GM21390 (cell line): ENCODE results near the gene PXT1.

ENCODE experiments used
- ATAC-seq: cut with Tn5 transposase; IDR thresholded peaks from one replicate; pipeline ENCODE4 v1.9.1; 2021; ENCODE audit not compliant: unreplicated experiment

Gene PXT1

GRCh38 chr6:36392621-36393020, 50.0 kb downstream of the PXT1 start:
- no peak for ATAC-seq

DNA sequence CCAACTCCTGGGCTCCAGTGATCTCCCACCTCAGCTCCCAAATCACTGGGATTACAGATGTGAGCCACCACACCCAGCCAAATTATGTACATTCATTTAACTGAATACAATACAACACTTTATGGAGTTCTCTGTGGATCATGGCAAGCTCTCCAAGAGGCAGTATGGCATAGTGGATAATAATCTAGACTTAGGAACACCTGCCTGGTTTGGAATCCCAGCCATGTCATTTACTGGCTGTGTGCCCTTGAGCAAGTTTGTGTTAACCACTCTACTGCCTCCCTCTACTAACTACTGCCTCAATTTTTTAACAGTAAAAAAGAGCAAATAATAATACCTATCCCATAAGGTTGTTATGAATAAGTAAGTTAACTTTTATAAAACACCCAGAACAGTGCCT, 53.3 kb downstream of the PXT1 start:
- no peak for ATAC-seq

DNA sequence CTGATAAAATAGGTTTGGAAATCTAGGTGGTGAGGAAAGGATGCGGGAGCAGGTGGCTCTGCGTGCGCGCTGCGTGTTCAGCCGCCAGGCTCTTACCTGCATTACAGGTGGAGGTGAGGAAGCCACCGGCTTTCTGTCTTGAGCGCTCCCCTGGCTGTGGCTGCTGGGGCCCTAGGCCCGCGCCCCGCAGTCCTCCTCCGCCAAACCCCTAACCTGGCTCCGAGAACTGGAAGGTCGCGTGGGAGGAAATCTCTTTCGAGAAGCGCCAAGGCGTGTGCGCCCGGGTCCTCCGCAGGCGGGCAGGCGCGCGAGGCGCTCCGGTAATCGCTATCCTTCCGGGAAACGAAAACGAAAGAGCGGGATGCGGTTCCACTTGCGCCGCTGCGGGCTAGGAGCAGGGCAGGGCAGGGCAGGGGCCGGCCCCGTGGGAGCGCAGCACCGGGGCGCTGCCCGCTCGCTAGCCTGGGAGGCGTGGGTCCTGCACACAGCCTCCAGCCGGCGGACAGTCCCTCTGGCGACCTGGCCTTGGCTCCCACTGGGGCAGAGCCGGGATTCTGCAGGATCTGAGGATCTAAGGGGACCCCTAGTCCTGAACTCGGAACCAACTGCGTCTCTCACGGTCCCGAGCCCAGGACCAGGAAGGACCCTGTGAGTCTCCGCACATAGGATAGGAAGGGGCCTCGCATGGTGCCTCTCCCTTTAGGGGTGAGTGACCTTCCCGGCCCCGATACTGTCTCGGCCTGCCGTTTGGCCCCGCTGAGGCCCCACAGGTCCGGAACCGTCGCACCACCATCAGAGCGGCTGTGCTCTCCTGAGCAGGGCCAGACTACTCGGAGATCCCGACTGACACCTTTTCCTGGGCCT, 55.0 kb downstream of the PXT1 start, which contains the start of gene ETV7:
ETV7 (minus strand) TSS at position 230 of the 864 bp plus-strand sequence; CDS start at position 102, 128 bp downstream.
- no peak for ATAC-seq

DNA sequence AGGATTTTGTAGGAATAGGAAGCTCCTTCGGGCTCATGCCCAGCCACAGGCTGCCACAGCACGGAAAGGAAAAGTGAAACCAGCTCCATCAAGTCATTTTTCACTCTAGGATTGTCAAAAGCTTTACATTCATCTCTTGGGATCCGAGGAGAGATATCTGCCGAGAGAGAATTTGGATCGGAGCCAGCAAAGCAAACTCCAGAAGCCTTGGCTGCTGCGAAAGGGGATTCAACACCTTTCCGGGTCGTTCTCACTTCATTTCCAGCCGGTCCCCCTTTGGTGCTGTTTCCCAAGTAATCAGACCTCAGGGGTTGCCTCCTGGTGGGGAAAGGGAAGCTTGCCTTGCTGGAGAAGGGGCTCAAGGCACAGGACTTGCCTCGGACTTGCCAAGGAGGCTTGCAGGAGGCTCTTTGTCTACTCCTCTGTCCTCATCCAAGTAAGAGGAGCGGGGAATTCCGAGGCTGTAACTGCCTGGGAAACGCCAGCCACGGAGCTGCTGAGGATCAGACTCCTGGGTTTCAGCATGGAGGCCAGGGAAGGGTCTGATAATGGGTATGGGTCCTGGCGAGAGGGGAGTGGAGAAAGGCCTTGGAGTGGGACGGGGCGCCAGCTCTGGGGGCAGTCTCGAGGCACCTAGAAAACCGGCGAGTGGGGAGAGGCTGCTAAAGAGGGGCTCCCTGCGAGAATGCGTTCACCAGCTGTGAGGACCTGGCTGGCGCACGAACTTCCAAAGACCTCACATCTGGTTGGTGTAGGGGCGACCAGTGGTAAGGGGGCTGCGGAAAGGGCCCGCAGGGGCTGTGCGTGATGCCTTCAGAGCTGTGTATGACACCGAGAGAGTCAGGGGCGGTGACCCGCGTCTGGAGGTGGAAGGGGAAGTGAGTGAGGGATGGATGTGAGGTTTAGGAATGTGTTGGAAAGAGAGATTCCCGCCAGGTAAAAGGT, 55.9 kb downstream of the PXT1 start:
- ATAC-seq: no peak

DNA sequence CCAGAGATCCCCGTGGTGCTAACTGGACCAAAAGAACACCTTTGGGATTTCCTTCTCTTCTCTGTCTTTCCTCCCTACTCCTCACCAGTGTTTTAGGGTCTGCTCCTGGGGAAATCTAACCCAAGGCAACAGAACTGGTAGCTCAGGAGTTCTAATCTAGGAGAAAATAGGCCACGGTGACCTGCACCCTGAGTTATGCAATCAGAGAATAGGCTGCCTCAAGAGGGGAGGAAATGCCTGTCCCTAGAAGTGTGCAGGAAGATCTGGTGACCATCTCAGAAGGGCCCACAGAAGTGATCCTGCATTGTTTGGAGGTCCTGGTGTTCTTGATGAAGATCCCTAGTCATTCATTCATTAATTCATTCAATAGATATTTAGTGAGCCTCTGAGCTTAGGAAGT, 58.6 kb downstream of the PXT1 start:
- ATAC-seq: no peak

- no peak for ATAC-seq
Observed at GRCh38 chr6:36383606-36384005, 59.0 kb downstream of the PXT1 start.

DNA sequence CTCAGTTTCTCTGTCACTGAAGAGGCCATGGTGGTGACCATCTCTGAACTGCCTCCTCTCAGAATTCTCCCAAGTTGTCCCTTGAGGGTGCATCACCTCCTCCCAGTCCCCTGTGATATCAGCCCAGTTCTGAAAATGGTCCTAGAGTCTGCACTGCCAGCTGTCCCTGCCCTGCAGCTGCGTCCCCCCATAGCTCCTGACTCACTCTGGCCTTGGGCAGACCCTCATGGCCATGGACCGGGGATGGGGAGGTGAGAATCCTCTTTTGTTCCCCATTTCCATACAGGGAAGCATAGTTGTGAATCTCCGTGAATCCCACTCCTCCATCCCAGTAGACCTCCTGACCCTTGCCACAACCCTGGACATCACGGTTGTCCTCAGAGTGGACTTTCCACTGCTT, 59.7 kb downstream of the PXT1 start:
- ATAC-seq: no peak

- ATAC-seq: no peak
Observed at GRCh38 chr6:36381502-36382389, 60.9 kb downstream of the PXT1 start.

DNA sequence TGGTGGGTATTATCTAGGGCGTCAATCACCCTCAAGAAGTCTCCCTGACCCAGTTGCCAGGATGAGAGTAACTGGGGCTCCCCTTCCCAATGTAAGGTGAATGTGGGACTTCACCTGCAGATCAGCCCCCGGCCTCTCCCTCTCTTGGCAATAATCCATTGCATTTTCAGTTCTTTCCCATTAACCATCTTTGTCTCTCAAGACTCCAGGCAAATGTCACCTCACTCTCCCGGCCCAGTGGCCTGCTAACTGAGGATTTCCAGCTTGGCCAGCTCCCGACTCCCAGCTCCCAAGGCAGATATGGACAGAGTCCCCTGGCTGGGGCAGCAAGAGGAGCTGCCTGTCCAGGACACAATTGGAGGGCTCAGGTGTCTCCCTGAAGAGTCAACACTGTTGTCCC, 62.5 kb downstream of the PXT1 start:
- no peak for ATAC-seq

- ATAC-seq: no peak
Observed at GRCh38 chr6:36378936-36379335, 63.7 kb downstream of the PXT1 start.

DNA sequence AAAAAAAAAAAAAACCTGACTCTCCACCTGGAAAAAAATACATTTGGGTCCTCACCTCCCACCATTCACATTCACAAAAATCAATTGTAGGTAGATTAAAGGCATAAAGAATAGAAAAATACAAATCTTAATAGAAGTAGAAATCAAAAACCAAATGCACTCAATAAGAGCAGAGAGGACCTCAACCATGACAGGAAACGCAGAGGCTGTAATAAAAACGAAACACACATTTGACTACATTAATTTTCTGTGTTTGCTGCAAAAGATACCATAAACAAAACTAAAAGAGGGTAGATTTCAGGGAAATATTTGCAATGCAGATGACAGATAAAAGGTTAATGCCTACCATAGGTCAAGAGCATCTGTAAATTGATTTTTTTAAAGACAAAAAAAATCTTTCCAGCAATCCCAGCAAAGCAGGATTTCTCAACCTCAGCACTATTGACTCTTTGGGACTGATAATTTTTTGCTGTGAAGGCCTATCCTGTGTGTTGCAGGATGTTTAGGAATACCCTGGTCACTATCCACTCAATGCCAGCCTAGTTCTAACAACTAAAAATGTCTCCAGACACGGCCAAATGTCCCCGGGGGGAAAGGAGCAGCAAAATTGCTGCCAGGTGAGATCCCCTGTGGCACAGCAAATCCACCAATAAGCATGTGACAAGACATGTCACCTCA, 64.3 kb downstream of the PXT1 start:
- ATAC-seq: no peak

- ATAC-seq: no peak
Observed at GRCh38 chr6:36377594-36377993, 65.1 kb downstream of the PXT1 start.

DNA sequence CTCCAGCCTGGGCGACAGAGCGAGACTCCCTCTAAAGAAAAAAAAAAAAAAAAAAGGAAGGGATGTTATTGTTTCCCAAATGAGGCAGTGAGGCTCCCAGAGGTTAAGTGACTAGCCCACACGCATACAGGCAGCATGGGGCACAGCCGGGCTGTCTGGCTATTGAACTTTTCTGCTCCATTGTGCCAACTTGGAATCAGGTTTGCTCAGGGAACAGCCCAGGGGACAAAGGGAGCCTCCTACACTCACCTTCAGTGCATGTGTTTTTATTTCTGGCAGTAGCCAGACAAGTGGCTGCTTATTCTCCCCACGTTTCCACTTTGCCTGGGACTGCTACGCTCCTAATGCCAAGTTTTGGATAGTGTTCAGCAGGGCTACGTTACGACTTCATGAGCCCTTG, 65.9 kb downstream of the PXT1 start:
- no peak for ATAC-seq

DNA sequence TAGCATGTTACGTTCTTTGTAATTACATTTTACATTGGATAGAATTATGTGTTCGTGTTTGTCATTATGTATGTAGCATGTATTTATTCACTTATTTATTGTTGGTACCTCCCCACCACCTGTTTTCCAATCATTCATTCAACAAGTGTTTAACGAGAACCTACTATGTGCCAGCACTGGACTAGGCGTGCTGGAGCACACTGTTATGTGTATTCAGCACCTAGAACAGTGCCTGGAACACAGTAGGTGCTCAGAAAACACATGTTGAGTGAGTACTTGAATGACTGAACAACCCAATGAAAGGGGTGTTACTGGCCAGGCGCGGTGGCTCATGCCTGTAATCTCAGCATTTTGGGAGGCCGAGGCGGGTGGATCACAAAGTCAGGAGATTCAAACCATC, 66.5 kb downstream of the PXT1 start:
- ATAC-seq: no peak

DNA sequence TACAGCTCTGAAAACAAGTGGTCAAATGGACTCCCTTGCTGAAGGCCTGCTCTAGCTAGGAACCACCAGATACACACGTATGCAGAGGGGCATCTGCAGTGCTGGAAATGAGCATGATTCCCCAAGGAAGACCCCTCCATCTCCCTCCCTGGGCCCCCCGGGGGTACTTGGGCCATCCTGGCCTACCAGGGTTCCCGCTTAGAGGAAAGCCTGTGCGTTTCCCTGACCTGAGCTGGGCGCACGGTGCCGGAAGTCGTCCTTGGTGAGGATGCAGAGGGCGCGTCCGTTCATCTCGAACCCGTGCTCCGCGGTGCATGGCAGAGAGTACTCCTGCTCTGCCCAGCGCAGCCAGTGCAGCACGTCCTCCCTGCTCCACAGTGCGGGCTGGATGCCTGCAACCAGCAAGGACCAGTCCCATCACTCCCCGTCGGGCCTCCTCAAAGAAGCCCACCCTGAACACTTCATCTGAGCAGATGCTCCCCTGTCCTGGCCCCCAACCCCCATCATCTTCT, 67.0 kb downstream of the PXT1 start:
- no peak for ATAC-seq

GRCh38 chr6:36374972-36375371, 67.7 kb downstream of the PXT1 start:
- ATAC-seq: no peak

DNA sequence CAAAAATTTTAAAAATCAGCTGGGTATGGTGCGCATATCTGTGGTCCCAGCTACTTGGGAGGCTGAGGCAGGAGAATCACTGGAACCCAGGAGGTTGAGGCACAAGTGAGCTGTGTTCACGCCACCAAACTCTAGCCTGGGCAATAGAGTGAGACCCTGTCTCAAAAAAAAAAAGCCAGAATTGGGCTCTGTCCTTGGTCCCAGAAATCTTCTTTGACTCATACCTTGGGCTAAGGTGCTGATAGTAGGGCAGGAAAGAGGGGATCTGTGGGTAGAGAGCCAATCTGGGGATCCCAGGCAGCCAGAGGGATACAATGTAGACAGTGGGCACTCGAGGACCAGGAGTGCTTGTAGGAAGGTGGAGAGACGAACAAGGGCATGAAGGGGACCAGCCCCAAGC, 68.5 kb downstream of the PXT1 start:
- no peak for ATAC-seq

- no peak for ATAC-seq
Observed at GRCh38 chr6:36373368-36374019, 69.2 kb downstream of the PXT1 start.

GRCh38 chr6:36372088-36372487, 70.6 kb downstream of the PXT1 start:
- ATAC-seq: no peak

- ATAC-seq: no peak
Observed at GRCh38 chr6:36371211-36371610, 71.4 kb downstream of the PXT1 start.
